ENCODE data around the gene CTIF. TPM values are rescaled to one million over a fixed set of nuclear protein-coding genes. Genes with fewer than 3 reads are reported as not detected.
A peak's percentile ranks its signal among the peaks of the same experiment; 100 is the strongest.

The CTIF gene
- total RNA-seq, 1 experiment from 2014 or later = 3.5 TPM

DNA sequence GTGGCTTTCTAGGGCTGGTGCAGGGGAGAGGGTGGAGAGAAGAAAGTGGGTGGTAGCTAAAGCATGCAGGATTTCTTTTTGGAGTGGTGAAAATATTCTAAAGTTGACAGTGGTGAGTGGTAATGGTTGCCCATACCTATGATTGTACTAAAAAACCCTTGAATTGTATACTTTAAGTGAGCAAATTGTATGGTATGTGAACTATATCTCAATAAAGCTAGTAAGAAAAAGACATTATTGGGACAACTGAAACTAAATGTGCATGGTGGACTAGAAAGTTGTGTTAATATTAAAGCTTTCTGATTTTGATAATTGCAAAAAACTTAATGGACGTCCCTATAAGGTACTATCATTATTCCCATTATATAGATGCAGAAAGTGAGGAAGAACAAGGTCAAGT lies 361.6 kb downstream of the CTIF start:
- no peak for DNase-seq (ENCODE audit: low read depth)

DNA sequence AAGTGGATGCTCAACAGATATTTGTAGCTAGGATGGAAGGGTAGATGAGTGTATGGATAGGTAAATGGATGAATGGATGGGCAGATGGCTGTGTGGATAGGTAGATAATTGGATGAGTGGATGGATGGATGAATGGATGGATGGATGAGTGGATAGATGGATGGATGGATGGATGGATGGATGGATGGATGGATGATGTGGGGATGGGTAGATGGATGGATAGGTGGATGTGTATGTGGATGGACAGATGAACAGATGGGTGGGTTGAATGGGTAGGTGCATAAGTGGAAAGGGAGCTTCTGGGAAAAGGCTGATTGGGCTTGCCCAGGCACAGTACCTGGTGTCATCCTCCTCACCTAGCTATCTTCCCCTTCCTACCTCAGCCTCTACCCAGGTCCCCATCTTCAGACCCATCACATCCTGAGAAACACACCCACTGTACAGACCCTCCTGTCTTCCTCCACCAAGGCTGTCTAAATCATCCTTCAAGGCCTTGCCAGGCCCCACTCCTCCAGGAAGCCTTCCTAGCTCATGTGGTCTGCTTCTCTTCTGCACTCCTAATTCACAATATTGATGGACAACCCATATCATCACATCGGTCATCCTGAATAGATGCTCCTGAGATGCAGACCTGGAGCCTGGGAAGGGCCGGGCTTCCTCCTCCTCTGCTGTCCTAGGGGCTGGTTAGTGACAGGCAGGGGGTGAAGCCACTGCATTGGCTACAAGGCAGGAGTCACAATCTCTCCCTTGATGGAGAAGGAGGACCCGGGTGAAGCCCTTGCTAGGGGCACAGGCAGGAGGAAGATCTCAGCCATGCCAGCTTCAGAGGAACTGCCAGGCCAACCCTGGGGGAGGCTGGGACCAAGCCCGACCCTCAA lies 362.6 kb downstream of the CTIF start:
- DNase-seq (ENCODE audit: low read depth) = no peak

DNA sequence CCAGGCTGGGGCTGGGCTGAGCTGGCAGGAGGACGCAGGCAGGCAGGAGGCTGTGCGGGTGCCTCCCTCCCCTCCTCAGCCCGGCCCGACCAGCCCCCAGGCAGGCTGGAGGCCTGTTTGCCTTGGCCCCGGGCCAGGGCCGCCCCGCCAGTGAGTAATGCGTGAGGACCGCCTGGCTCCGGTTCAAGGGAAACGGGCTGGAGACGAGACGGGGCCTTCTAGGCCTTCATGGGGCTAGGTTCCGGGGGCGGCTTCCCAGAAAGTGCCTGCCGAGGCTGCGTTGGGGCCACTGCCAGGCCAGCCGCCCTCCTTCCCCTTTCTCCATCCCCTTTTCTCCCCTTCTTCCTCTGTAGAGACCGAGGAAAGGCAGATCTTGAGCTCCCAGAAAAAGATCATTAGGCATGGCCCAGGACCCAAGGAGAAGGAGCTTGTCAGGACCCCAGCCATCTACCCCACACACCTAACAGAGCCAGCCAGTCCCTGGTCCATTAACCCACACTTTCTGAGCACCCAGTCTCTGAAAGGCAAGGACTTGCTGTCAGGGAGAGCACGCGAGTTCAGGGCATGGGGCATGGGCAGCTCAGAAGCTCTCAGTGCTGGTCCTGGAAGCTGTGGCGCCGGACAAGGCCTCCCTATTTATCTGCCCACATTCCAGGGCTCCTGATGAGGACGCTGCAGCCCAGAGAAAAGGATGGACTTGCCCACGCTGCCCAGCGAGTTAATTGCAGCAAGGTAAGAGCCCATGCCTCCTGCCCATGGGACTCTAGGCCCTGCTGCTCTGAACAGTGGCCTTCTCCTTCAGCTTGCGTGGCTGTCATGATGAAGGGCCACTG lies 363.4 kb downstream of the CTIF start:
- DNase-seq (ENCODE audit: low read depth) = peak; percentile 65

GRCh38 chr18:48902856-48903601 lies 364.2 kb downstream of the CTIF start:
- peak; percentile 29 for DNase-seq (ENCODE audit: low read depth)

- DNase-seq (ENCODE audit: low read depth) = no peak
These were observed 365.3 kb downstream of the CTIF start for GRCh38 chr18:48904091-48904490.

GRCh38 chr18:48904847-48905394 lies 366.1 kb downstream of the CTIF start:
- no peak for DNase-seq (ENCODE audit: low read depth)

DNA sequence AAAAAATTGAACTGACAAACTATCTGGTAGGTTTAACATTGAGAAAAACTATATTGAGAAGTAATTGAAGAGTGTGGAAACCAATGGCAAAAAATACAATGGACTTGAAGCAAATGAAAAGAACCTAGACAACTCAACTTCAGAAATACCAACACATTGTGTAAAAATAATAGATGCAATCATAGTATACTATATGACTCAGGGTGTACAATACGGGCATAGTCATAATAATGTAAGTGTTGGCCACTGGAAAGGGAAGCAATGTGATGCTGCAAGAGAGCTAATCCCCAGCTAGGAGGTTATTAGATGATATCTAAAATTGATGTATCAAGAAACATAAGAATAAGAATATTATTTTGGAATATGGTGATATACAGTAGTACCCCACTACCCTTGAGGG lies 366.7 kb downstream of the CTIF start:
- DNase-seq (ENCODE audit: low read depth) = no peak

DNA sequence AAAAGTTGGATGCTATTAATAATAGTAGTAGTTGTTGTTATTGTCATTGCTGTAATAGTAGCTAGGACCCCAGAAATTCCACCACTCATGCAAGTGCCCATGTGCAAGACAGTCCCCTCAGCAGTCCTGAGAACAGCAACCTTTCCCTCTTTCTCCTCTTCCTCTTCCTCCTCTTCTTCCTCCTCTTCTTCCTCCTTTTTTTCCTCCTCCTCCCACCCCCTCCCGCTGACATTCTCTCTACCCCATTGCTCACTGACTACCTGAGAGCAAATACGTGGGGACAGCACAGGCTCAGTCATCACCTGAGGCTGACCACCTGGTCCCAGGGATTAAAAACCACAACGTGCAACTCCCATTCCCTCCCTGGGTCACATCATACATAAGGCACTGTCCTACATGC lies 370.1 kb downstream of the CTIF start:
- no peak for DNase-seq (ENCODE audit: low read depth)

GRCh38 chr18:48909721-48910120 lies 370.9 kb downstream of the CTIF start:
- no peak for DNase-seq (ENCODE audit: low read depth)

DNA sequence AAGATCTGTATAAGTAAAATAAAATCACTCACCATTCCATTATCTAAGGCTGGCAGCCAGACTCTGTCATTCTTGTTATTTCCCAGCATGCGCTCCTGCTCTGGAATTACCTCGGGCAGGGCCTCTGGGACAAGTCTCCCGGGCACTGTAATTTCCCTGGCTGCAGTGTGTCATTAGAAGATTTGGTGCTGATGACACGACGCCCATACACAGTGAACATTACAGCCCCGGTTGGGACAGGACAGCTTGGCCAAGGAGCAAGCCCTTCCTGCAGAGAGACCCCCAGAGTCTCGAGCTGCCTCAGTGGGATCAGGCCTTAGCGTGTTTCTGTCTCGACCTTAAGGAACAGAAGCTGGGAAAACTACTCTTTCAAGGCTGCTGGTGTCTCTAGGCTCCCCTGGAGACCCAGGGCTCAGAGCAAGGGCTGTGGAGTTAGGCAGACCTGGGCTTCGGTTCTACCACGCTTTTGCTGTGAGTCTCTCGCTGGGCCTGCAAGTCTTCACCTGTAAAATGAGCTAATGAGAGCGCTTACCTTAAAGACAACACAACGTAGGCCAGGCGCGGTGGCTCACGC lies 372.2 kb downstream of the CTIF start:
- no peak for DNase-seq (ENCODE audit: low read depth)

Other genes with a start within 250 kb of the CTIF start
- gene ZBTB7C, start 129.6 kb upstream of the CTIF start, total RNA-seq (2014; rRNA removed; shearing (Covaris generic)) = 0.10 and 0.12 TPM in 2 replicates